Adipose tissue (tissue), 3 donors: Measurements from ENCODE around the gene EDEM3. TPM values are rescaled to one million over a fixed set of nuclear protein-coding genes. Genes with fewer than 3 reads are reported as not detected.
"Not testable (repeated sequence)": the region's sequence is repeated elsewhere in the genome, so short reads cannot be mapped to it uniquely, and the experiment has no call there.

Experiments used
- H3K27ac ChIP-seq: one replicate; pipeline ENCODE4 v1.5.1; 2013; ENCODE audit warnings: low read depth, low read length
- WGBS, 3 donors: extraction: QIAGEN DNeasy Blood & Tissue Kit; methylation state at CpG; one replicate each; pipeline ENCODE4 v1.1.7; 2013; 5-methylcytosine and 5-hydroxymethylcytosine counted together
- polyA plus RNA-seq, 3 donors: library from polyadenylated mRNA; stranded (reverse); fragments of 200-250 nt; gene quantifications; one replicate each; pipeline ENCODE4 v1.2.3, GENCODE V29; 2013
- donor health status: healthy with polysubstance abuse.
- donor health status: Bipolar disorder and iron deficiency.
- donor health status: healthy.

The EDEM3 gene
- polyA plus RNA-seq, 3 donors, result 10.3 to 15.8 (median 11.8) TPM

DNA sequence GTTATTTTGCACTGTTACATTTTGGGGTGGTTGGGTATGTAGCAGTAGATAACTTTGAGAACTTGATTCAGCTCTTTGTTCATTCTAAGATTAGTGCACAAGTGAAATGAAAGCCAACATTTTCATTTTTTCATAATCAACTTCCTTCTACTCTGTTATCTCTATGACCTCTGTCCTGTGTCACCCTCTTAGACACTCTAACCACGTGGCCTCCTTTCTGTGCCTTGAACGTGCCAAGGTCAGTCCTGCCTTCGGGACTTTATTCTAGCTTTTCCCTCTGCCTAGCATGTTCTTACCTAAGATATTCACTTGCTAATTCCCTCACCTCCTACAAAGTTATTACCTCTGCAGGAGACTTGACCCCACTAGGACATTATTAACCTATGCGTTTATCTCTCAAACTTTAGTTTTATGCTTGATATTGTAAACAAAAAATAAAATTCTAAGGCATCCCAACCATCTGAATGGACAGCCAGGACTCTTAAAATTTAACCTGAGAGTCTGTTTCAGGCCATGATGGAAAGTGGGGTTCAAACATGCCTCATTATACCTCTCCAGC lies 19.2 kb upstream of the EDEM3 start:
- WGBS, 3 donors, result 30 to 84% (median 82%) methylated on average over 4 of the region's 4 CpGs
- H3K27ac ChIP-seq, result no peak overlapping the region

DNA sequence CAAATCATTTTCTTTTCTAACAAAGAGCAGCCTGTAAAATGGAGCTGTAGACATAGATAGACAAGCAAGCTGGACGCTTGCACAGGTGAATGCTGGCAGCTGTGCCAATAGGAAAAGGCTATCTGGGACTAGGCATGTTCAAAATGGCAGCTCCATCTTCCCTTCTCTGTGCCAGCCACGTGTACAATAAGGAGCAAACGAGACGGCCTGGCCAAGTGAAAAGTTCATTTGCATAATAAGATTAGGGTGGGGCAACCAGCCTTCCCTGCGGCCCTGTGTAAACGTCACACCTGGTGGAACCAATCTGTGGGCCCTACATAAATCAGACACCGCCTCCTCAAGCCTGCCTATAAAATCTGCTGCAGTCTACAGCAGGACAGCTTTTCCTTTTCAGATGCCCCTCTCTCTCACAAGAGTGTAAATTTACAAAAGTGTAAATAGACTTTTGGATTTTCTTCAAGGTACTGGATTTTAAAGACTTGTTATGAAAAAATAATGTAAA lies 16.6 kb upstream of the EDEM3 start:
- WGBS, 3 donors, result 42 to 83% (median 80%) methylated on average over 7 of the region's 7 CpGs
- H3K27ac ChIP-seq, result no peak overlapping the region

DNA sequence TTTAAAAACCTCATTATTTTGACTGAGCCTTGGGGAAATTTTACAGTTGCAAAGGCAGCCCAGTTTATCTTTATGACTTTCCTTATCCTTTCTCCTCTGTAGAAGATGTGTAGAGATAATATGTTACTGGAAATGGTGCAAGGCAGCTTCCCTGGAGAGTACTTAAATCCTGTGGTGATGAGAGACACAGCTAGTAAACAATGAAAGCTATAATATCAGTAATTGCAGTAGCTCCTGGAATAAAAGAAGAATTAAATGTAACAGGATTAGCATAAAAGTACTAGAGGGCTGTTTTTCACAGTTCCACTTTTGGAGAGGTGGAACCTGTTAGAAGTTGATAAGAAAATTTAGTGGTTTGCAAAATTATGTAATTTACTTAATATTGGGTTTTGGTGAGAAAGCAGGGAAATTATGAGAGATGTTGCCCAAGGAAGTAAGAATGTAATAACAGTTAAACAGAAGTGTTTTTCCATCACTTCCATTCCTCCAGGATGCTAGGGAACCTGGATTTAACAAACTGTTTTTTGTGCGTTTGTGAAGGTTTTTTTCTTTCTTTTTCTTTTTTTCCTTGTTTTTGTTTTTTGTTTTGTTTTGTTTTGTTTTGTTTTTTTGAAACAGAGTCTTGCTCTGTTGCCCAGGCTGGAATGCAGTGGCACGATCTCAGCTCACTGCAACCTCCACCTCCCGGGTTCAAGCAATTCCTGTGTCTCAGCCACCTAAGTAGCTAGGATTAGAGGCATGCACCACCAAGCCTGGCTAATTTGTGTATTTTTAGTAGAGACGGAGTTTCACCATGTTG lies 15.7 kb upstream of the EDEM3 start:
- 85 to 87% (median 86%) methylated on average over 4 of the region's 4 CpGs for WGBS, 3 donors

DNA sequence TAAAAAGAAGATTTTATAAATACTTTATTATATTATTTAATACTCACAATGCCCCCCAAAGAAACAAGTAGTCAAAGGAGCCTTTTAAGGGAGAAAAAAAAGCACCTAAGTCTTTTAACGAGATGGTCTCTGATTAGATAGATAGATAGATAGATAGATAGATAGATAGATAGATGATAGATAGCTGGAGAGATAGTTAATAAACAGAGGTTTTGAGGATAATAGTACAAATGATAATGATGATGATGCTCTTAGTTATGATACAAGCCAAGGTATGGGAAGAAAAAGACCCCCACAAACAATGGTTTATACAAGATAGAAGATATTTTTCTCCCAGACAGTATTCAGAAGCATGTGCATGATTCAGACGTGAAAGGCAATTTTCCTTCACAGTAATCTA lies 14.6 kb upstream of the EDEM3 start:
- 66 to 87% (median 70%) methylated on average over 2 of the region's 2 CpGs for WGBS, 3 donors
- H3K27ac ChIP-seq, result no peak overlapping the region

More for the DNA sequence above, 15.7 kb upstream of the EDEM3 start:
- H3K27ac ChIP-seq, result no peak overlapping the region

DNA sequence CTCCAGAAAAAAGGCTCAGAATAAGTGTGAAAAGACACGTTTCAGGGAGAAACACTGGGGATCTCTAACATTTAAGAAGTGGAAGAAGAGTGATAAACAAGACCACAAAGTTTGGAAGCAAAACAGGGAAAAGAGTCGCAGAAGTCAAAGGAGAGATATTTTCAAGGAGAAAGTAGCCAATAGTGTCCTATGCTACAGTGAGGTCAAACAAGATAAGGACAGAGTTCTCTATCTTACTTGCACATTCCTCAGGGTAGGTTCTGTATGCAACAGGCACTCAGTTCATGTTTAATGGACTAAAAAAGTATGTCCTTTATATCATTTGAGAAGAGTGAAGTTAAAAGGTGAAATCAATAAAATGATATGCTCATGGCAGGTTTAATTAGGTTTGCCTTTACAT lies 13.8 kb upstream of the EDEM3 start:
- H3K27ac ChIP-seq, result no peak overlapping the region
- 66 to 85% (median 83%) methylated on average over 2 of the region's 2 CpGs for WGBS, 3 donors

DNA sequence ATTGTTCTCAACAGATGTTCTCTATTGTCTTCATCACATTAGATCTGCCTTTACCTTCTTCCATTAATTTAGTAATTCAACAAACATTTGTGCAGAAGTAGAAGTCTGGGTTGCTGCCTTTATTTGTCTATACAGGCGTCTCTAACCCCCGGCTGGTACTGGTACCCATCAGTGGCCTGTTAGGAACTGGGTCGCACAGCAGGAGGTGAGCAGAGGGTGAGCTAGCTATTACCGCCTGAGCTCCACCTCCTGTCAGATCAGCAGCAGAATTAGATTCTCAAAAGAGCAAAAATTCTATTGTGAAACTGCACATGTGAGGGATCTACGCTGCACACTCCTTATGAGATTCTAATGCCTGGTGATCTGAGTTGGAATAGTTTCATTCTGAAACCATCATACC lies 12.9 kb upstream of the EDEM3 start:
- 93 to 94% (median 94%) methylated on average over 5 of the region's 5 CpGs for WGBS, 3 donors
- H3K27ac ChIP-seq, result no peak overlapping the region

DNA sequence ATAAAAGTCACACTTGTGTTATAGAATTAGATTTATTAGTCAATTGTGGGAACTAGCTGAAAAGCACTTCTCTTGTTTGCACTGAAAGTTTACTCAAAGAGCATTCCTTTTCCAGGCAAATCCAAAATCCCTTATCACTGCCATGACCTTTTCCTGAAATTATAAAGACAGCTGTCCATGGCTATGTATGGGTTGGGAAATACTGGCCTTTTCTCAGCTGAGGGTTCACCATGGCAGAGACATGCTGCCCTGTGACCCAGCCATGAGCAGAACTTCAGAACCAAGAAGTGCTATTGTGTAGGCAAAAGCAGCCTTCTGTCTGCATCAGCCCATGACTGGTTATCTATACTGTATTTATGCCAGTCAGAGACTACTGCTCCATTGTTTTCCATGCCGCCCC lies 9.8 kb upstream of the EDEM3 start:
- WGBS, 3 donors, result 79 to 100% (median 95%) methylated on average over 1 of the region's 1 CpG
- no peak overlapping the region for H3K27ac ChIP-seq

DNA sequence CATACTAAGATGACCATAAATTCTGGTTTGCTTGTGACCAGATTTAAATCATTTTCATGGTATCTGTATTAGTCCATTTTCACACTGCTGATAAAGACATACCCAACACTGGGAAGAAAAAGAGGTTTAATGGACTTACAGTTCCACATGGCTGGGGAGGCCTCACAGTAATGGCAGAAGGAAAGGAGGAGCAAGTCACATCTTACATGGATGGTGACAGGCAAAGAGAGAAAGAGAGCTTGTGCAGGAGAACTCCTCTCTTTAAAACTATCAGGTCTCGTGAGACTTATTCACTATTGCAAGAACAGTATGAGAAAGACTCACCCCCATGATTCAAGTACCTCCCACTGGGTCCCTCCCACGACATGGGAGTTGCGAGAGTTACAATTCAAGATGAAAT lies 8.9 kb upstream of the EDEM3 start:
- WGBS, 3 donors, result 95 to 100% (median 98%) methylated on average over 3 of the region's 3 CpGs
- not testable (repeated sequence) for H3K27ac ChIP-seq

DNA sequence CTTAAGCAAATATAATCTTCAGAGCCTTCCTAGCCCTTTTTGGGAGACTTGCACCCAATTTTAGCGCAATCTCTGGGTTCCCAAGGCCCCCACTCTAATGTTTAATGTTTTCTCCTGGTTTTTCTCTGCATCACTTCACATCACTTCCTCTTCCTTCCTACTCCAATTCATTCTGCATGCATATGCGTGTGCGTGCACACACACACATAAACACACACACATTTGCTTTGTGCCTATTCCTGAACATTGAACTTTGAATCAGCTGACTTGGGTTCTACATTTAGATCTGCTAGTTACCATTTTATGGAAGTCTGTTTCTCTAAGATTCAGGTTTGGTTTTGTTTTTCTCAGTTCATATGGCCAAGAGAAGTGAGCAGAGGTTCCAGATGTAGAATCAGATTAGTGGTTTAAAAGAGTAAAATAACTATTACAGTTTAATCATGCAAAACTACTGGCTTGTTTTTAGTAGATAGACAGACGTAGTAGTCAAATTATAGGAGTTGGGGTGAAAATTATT lies 7.4 kb upstream of the EDEM3 start:
- WGBS, 3 donors, result 69 to 81% (median 72%) methylated on average over 4 of the region's 4 CpGs
- H3K27ac ChIP-seq, result no peak overlapping the region

DNA sequence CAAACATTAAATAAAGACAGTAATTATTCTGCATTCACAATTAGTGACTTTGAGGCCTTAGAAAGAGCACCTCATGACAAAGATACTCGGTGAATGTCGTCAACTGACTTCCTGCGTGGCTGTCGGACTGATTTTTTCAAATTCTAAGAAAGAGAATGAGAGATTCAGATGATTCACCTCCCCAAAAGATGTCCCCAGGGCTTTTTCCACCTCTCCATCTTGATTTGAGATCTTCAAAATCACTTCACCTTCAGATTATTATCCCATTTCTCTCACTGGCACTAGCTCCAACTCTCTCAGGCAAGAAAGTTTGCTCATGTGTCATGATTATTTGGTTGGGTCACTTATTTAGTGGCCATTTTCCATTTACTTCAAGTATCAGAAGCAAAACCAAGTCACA lies 5.0 kb upstream of the EDEM3 start:
- 87 to 94% (median 93%) methylated on average over 4 of the region's 4 CpGs for WGBS, 3 donors
- no peak overlapping the region for H3K27ac ChIP-seq

DNA sequence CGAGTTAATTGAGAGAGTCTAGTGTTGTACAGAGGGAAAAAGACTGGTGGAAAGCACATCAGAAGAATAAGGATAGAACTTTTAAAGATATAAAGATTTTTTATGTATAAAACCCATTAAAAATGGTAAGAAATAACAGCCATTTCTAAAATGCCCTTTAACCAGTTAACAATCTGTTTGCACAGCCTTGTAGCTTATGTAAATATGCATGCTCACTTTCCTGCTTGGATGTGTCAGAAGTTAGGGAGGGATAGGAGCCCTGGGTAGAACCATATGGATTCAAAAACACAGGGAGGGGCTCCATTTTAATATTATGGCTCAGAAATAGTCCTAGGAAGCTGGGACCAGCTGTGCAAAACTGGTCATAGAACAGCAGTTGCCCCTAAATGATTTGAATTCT lies 4.5 kb upstream of the EDEM3 start:
- H3K27ac ChIP-seq, result no peak overlapping the region
- WGBS, 3 donors, result 43 to 76% (median 66%) methylated on average over 1 of the region's 1 CpG

DNA sequence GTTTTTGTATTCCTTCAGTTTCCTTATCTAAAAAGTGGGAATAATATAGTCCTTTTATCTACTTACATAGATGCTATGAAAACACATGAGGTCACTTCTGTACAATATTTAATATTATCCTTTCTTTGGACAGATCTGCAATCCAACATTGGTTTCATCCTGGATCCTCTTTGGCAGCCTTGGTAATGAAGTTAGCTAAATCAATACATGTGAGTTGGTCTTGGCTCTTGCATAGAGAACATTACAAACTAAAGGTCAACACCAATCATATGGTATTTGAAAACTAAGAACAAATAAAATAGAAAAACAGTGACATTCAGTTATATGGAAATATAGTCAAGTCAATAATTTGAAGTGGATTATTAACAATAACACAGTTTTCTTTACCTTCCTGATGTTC lies 3.2 kb upstream of the EDEM3 start:
- no peak overlapping the region for H3K27ac ChIP-seq

DNA sequence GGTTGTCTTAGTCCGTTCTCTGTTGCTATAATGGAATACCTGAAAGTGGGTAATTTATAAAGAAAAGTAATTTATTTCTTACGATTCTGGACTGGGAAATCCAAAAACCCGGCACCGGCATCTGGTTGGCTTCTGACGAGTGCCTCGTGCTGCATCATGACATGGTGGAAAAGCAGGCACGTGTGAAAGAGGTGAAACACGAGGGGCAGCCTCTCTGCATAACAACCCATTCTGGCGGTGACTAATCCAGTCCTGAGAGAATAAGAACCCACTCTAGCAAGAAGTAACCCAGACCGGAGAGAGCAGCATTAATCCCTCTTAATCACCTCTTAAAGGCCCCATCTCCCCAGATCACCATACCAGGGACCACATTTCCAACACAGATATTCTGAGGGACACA lies 2.7 kb upstream of the EDEM3 start:
- WGBS, 3 donors, result 85 to 91% (median 86%) methylated on average over 10 of the region's 10 CpGs
- H3K27ac ChIP-seq, result no peak overlapping the region

DNA sequence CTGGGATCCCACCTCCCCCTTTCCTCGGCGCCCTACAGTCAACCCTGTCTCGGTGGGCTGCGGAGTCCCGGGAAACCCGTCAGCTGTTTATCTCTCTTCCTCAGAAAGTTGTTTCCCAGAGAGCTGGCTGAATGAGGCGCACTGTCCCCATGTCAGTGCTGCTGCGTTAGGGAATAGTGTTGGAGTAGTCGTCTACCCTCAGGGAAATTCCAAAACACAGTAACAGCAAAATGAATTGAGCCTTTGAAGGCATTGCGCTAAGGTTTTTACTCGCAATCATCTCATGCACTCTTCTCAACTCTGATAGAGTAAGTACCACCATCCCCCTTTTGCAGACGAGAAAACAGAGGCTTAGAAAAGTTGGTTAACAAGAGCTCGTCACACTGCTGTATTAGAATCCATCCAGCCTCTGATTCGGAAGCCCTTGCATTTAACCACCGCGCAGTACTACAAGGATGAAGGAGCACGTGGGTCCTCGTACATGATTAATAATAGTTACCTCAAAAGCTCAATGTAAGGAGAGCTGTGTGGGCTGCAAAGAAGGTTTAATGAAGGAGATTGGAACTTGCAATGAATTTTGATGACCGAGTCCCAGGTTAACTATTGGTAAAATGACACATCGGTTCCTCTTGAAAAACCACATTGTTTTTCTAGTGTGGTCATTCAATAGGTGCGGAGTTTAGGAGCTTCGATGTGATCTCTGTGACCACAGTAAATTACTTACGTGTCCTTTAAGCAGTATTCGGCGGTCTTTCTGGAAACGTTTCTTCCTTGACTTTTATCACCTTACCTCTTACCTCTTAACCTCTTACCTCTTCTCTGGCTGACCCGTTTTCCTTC lies 788 bp upstream of the EDEM3 start:
- 1 to 4% (median 4%) methylated on average over 26 to 27 of the region's 27 CpGs for WGBS, 3 donors
- no peak overlapping the region for H3K27ac ChIP-seq

DNA sequence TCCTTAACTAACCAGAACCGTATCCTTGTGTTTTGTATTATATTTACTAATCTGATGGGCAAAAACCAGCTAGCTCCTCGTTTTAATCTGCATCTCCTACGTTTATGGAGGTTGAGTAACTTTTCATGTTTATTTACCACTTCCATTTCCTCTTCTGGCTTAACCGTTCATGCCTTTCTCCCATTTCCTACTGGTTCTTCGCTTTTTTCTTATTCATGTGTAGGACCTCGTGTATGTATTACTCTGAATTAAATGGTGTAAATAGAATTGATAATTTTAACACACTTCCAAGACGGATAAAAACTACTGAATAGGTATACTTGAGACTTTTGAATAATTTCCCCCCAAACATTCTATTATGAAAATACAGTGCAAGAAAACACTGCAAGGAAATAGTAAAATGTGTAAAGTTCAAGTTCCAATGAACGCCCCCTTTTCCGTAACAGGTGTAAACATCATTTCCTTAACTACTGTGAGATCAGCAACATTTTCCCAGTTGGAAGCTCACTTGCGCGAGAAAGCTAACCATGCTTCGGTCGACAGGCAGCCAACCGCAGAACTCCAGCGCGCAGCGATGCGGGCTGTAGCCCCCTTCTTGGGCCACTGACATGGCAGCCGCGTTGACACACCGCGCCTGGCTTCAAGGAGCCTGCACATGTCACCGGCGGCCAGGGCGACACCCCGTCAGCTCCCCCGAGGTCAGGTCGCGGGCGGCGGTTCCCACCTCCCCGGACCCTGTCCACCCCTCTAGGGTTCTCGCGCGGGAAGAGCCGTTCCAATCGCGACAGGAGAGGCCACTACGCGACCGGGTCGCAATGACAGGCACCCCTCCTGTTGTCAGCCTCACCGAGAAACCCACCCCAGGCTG lies 816 bp downstream of the EDEM3 start:
- H3K27ac ChIP-seq, result peak overlapping the region; percentile 97
- 1 to 2% (median 1%) methylated on average over 42 to 43 of the region's 43 CpGs for WGBS, 3 donors

DNA sequence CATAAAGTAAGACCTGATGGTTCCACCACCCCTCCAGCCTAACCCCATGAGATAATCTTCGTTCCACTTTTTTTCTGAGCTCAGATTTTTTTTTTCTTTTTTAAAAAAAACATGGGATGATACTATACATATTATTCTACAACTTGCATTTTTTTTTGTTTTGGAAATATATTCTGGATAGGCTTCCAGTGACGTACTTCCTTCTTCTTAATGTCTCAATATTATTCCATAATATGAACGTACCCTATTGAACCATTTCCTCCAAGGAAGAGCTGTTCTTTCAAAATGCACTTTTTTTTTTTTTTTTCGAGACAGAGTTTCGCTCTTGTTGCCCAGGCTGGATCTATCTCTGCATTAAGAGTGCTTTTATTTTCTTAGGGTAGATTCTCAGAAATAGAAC lies 1.5 kb downstream of the EDEM3 start:
- no peak overlapping the region for H3K27ac ChIP-seq
- WGBS, 3 donors, result 30 to 35% (median 34%) methylated on average over 5 of the region's 5 CpGs

DNA sequence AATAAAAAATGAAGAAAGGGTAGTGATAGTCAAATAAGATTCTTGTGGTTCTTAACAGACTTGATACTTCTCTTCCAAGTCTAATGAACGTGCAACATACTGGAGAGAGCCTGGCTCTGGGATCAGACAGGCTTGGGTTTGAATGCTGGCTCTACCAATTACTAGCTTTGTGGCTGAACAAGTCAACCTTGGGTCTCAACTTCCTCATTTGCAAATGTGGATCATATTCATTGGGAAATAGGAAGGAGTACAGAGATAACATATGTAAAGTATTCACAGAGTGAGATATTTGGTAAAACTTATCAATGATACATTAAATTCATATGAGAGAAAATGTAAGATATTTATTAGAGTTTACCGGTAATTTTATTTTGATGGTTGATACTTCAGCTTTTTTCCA lies 2.0 kb downstream of the EDEM3 start:
- WGBS, 3 donors, result 70 to 80% (median 75%) methylated on average over 2 of the region's 2 CpGs
- no peak overlapping the region for H3K27ac ChIP-seq

DNA sequence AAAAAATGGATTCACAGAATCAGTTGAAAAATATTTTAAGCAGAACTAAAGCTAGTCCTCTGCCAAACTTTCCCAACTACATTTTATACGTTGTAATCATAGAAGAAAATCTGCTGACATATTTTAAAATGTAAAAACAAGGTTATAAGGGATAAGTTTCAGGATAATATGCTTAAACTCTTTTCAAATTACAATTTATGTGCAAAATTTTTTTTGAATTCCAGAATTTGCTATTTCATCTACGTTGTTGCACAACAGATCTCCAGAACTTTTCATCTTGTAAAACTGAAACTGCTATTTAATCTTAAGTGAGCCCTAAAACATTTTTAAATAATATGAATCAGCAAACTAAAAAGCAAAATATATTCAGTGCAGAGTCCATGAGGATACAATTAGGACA lies 5.9 kb downstream of the EDEM3 start:
- WGBS, 3 donors, result 44 to 58% (median 49%) methylated on average over 2 of the region's 2 CpGs
- H3K27ac ChIP-seq, result no peak overlapping the region
